ENCODE data around the gene PLEKHO1. TPM values are rescaled to one million over a fixed set of nuclear protein-coding genes. Genes with fewer than 3 reads are reported as not detected.
"Not testable (repeated sequence)": the region's sequence is repeated elsewhere in the genome, so short reads cannot be mapped to it uniquely, and the experiment has no call there.

Gene PLEKHO1
- polyA plus RNA-seq, 2 donors, result 25.1 to 36.7 TPM

DNA sequence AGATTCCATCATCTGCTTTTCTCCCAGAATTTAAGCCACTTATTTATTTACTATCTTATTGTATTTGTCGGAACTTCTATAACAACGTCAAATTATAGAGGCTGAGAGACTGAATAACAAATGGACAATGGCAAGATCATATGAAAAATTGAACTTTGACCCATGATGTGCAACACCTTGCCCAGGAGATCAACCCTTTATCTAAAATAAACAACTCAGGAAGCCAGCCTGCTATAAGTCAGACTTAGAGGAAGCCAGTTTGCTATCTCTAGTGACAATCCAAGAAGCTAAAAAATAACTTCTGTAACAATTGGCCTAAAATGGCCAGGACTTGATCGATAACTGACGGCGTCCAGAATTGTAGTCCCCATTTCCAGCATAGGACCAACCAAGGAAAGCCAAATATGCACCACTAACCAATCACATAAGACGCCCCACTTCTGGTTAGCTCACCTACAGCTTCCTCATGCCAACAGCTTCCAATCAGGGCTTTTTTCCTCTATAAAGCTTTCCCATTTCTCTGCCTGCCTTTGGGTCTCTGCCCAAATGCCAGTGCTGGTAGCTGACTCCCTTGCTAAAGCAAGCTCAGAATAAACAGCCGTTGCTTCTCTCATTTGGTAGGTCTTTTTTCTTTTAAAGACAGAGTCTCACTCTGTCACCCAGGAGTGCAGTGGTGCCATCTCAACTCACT, 57.7 kb downstream of the PLEKHO1 start:
- H3K36me3 ChIP-seq (ENCODE audit: control insufficient read depth in 2 of 2, insufficient read depth in 2 of 2, low read length in 1 of 2), result no peaks in the 10 kb centered on the region
- 72 to 82% methylated on average over 7 of the region's 7 CpGs for WGBS, 2 donors
- no peaks in the 10 kb centered on the region for H3K9me3 ChIP-seq (ENCODE audit: control insufficient read depth in 2 of 2, insufficient read depth in 1 of 2, low read depth in 1 of 2, low read length in 1 of 2)
- H3K4me3 ChIP-seq (ENCODE audit: low read depth in 1 of 2, low read length in 2 of 2), result no peak overlapping the region
- no peaks in the 10 kb centered on the region for H3K27me3 ChIP-seq (ENCODE audit: control insufficient read depth in 1 of 2, insufficient read depth in 2 of 2, low read length in 2 of 2)
- no peaks in the 10 kb centered on the region for H3K4me1 ChIP-seq (ENCODE audit: control insufficient read depth in 2 of 2, insufficient read depth in 2 of 2, low read length in 1 of 2)
- no peak overlapping the region for H3K27ac ChIP-seq (ENCODE audit: low read depth in 2 of 2, low read length in 1 of 2)

DNA sequence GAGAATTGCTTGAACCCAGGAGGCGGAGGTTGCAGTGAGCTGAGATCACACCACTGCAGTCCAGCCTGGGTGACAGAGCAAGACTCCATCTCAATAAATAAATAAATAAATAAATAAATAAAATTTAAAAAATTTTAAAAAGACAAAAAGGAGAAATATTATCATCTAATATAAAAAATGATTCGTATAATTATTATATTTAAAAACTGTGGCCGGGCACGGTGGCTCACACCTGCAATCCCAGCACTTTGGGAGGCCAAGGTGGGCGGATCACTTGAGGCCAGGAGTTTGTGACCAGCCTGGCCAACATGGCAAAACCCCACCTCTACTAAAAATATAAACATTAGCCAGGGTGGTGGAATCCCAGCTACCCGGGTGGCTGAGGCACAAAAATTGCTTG, 58.7 kb downstream of the PLEKHO1 start:
- 87 to 90% methylated on average over 6 of the region's 6 CpGs for WGBS, 2 donors
- not testable (repeated sequence) for H3K4me3 ChIP-seq (ENCODE audit: low read depth in 1 of 2, low read length in 2 of 2); H3K36me3 ChIP-seq (ENCODE audit: control insufficient read depth in 2 of 2, insufficient read depth in 2 of 2, low read length in 1 of 2); H3K9me3 ChIP-seq (ENCODE audit: control insufficient read depth in 2 of 2, insufficient read depth in 1 of 2, low read depth in 1 of 2, low read length in 1 of 2); H3K27me3 ChIP-seq (ENCODE audit: control insufficient read depth in 1 of 2, insufficient read depth in 2 of 2, low read length in 2 of 2); H3K27ac ChIP-seq (ENCODE audit: low read depth in 2 of 2, low read length in 1 of 2); H3K4me1 ChIP-seq (ENCODE audit: control insufficient read depth in 2 of 2, insufficient read depth in 2 of 2, low read length in 1 of 2)

Other genes with a start within 250 kb of the PLEKHO1 start
- under 1 TPM; 0.49 to 0.67 TPM for gene SV2A, start 232.1 kb upstream of the PLEKHO1 start, polyA plus RNA-seq
- 10 to 100 TPM; 30.2 to 40.1 TPM for gene SF3B4, start 222.1 kb upstream of the PLEKHO1 start, polyA plus RNA-seq
- 1 to 10 TPM; 5.0 to 7.4 TPM for gene MTMR11, start 213.0 kb upstream of the PLEKHO1 start, polyA plus RNA-seq
- 1 to 10 TPM; 2.6 to 4.7 TPM for gene OTUD7B, start 139.2 kb upstream of the PLEKHO1 start, polyA plus RNA-seq
- gene VPS45, start 82.1 kb upstream of the PLEKHO1 start, polyA plus RNA-seq, result 10 to 100 TPM; 16.1 to 19.3 TPM
- 10 to 100 TPM; 14.5 to 16.9 TPM for gene ANP32E, start 86.2 kb downstream of the PLEKHO1 start, polyA plus RNA-seq
- gene CA14, start 107.9 kb downstream of the PLEKHO1 start, polyA plus RNA-seq, result under 1 TPM; 0.06 to 0.22 TPM
- gene APH1A, start 119.1 kb downstream of the PLEKHO1 start, polyA plus RNA-seq, result 100 to 1,000 TPM in 1 of 2 donors, 10 to 100 TPM in 1; 94.3 to 116 TPM
- gene C1orf54, start 122.9 kb downstream of the PLEKHO1 start, polyA plus RNA-seq, result 1 to 10 TPM; 5.9 to 8.1 TPM
- gene CIART, start 132.6 kb downstream of the PLEKHO1 start, polyA plus RNA-seq, result 1 to 10 TPM; 4.9 to 7.3 TPM
- 100 to 1,000 TPM in 1 of 2 donors, 10 to 100 TPM in 1; 80.0 to 122 TPM for gene MRPS21, start 143.9 kb downstream of the PLEKHO1 start, polyA plus RNA-seq
- 10 to 100 TPM; 24.7 to 37.6 TPM for gene PRPF3, start 171.6 kb downstream of the PLEKHO1 start, polyA plus RNA-seq
- gene RPRD2, start 214.2 kb downstream of the PLEKHO1 start, polyA plus RNA-seq, result 1 to 10 TPM; 7.1 to 8.9 TPM